GM12864 (cell line): ENCODE measurements around the gene CLDN17.
A peak's percentile ranks its signal among the peaks of the same experiment; 100 is the strongest.

Source experiments
- DNase-seq: peaks from one replicate; pipeline ENCODE4 v3.0.0-alpha.2; 2011; ENCODE audit warnings: low read depth
- H3K4me3 ChIP-seq: 2 replicates; pipeline ENCODE4 v1.5.1; 2011; ENCODE audit warnings: mild to moderate bottlenecking, low read depth, low read length, control low read depth
- TF ChIP-seq, protein P1 (sequence below): IDR thresholded peaks from 2 replicates; pipeline ENCODE4 v1.5.1; 2011; ENCODE audit warnings: low read depth, mild to moderate bottlenecking, moderate library complexity, low read length, control low read depth, inconsistent platforms; ENCODE audit errors: missing control alignments

Gene CLDN17

DNA sequence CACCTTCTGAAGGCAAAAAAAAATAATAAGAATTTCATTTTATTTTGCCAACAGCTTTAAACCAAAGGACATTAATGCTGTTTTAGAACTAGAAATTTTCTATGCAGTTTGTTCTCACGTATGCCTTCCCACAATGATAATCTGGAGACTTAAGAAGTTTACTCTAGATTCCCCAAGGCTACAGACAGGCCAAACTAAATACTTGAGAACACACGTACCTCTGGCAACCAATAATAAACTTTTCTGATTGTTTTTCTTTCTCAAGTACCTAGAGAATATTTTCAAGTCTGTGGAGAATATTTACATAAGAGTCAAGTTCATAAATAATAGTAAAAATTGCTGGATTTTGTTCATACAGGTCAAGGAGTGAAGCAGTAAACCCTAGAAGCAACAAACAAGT lies 33.4 kb upstream of the CLDN17 start:
- TF ChIP-seq, protein P1, sequence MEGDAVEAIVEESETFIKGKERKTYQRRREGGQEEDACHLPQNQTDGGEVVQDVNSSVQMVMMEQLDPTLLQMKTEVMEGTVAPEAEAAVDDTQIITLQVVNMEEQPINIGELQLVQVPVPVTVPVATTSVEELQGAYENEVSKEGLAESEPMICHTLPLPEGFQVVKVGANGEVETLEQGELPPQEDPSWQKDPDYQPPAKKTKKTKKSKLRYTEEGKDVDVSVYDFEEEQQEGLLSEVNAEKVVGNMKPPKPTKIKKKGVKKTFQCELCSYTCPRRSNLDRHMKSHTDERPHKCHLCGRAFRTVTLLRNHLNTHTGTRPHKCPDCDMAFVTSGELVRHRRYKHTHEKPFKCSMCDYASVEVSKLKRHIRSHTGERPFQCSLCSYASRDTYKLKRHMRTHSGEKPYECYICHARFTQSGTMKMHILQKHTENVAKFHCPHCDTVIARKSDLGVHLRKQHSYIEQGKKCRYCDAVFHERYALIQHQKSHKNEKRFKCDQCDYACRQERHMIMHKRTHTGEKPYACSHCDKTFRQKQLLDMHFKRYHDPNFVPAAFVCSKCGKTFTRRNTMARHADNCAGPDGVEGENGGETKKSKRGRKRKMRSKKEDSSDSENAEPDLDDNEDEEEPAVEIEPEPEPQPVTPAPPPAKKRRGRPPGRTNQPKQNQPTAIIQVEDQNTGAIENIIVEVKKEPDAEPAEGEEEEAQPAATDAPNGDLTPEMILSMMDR = no peak
- H3K4me3 ChIP-seq = no peak overlapping the region
- no peak for DNase-seq

DNA sequence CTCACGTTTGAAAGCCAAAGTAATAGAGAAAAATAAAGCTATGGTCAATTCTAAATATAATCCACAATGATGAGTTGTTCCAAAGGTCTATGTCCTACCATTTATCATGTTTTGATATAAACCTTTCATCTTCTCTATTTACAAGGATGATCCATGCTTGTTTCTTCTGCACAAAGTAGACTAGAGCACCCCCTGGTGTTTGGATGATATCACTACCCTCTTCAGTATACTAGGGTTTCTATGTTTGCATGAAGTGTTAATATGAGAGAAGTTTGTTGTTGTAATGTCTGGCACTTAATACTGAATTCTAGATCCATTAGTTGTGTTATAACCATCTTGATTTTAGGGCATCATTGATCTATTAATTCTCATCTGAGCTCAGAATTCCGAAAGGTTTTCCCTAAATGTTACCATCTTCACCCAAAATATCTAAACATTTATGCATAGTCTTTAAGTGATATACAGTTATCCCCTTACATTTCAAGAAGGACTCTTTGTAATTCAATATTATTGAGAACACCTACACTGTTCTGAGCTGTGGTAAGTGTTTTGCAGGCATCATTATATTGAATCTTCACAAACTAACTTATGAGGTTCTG lies 28.2 kb upstream of the CLDN17 start:
- TF ChIP-seq, protein P1 = peak; percentile 41
- DNase-seq = no peak
- no peak overlapping the region for H3K4me3 ChIP-seq

DNA sequence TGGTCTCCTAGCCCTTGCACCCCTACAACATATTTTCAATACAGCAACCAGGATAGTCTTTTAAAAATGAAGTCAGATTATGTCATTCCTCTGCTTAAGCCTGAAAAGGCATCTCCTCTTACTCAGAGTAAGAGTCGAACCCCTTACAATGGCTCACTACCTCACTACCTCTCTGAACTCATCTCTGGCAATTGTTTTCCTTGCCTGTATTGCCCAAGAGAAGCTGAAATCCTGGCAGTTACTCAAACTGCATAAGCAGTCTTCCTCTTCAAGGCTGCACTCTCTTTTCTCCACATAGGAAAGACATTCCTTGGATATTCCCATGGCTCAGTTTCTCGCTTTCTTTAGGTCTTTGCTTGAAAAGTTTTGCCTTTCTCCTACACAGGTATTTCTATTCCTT lies 26.6 kb upstream of the CLDN17 start:
- H3K4me3 ChIP-seq = no peak overlapping the region
- TF ChIP-seq, protein P1 = no peak
- DNase-seq = no peak

DNA sequence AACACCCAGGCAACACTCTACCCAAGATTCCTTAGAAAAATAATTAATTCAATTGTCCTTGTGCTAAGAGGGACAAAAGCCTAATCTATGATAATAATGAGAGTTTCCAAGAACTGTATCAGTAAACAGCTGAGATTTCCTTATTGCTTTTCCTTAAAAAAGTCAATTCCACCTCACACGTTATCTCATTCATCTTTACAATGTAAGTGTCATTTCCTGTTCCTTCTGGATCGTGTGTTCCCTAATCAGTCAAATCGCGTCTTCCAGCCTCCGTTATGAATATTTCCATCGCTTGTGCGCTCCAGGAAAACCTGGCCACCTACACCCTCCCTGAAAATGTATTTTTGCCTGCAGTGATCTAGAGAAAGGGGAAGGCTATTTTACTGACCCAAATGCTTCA lies 23.9 kb upstream of the CLDN17 start:
- DNase-seq = no peak
- TF ChIP-seq, protein P1 = no peak
- no peak overlapping the region for H3K4me3 ChIP-seq

DNA sequence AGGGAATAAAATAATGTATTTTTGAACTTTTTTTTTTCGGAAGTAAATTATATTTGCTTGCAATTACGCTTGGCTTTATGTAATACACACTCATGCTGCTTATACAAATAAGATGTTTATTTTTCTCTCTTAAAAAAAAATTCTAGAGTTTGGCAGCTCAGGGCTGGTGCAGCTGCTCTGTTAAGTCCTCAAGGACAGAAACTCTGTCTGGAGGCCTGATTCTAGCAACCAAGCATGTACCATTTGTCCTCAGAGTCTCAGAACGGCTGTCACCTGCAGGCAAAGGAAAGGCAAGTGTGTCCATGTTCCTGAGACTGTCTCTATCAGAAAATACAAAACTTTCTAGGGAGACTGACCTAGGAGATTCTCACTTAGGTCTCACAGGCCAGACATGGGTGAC lies 23.2 kb upstream of the CLDN17 start:
- DNase-seq = no peak
- TF ChIP-seq, protein P1 = no peak
- H3K4me3 ChIP-seq = no peak overlapping the region

DNA sequence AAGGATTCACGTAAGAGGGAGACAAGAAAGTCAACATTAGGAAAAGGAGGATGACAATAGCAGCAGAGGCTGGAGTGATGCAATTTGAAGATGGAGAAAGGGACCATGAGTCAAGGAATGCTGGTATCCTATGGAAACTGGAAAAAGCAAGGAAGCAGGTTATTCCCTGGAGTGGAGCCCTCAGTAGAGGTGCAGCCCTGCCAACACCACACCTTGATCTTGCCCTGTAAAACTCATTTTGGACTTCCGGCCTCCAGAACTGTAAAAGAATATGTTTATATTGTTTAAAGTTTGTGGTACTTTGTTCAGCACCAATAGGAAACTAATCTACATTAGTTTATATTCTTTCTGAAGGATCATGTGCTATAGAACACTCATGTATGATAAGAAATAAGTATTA lies 19.6 kb upstream of the CLDN17 start:
- DNase-seq = no peak
- TF ChIP-seq, protein P1 = no peak
- H3K4me3 ChIP-seq = no peak overlapping the region

DNA sequence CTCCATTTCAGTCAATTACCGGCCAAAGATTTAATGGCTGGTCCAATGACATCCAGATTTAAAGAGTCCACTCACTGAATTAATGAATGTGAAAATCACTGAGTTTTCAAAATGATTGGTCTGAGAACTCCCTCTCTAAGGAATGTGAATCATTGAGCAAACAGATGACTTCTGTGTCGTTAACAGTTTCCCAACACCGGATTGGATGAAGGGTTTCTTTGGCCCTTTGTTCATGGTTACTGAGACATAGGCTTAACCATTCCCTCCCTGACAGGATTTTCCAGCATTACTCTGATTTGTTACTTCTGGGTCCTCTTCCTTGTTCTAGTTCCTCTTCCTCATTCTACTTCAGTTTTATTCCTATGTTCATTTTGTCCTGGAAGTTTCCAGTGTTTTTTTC lies 1.5 kb upstream of the CLDN17 start:
- H3K4me3 ChIP-seq = no peak overlapping the region
- TF ChIP-seq, protein P1 = no peak
- DNase-seq = no peak
